ENCODE measurements around the gene SH3YL1.

SH3YL1 gene

GRCh38 chr2:295090-295489 is 31.3 kb upstream of the SH3YL1 start:
- TF ChIP-seq ZFX (IDR thresholded peaks at IDR 0.05; ENCODE audit: borderline replicate concordance): no peak
- no peak for TF ChIP-seq CTCF (IDR thresholded peaks at IDR 0.05)
- no peak overlapping the region for H3K27ac ChIP-seq

- H3K27ac ChIP-seq: no peak overlapping the region
- TF ChIP-seq CTCF (IDR thresholded peaks at IDR 0.05) (peak; percentile 86), ZFX (IDR thresholded peaks at IDR 0.05; ENCODE audit: borderline replicate concordance) (no peak)
Observed at GRCh38 chr2:290090-290722, 26.4 kb upstream of the SH3YL1 start.

- no peak overlapping the region for H3K27ac ChIP-seq
- no peak for TF ChIP-seq ZFX (IDR thresholded peaks at IDR 0.05; ENCODE audit: borderline replicate concordance)
- no peak for TF ChIP-seq CTCF (IDR thresholded peaks at IDR 0.05)
Observed at GRCh38 chr2:289362-290089, 25.7 kb upstream of the SH3YL1 start.

- H3K27ac ChIP-seq: no peak overlapping the region
- no peak for TF ChIP-seq ZFX (IDR thresholded peaks at IDR 0.05; ENCODE audit: borderline replicate concordance)
- TF ChIP-seq CTCF (IDR thresholded peaks at IDR 0.05): no peak
Observed at GRCh38 chr2:288758-289361, 25.0 kb upstream of the SH3YL1 start.

- no peak within 1 kb of the TSS for H3K27ac ChIP-seq
- TF ChIP-seq CTCF (IDR thresholded peaks at IDR 0.05) (no peak), ZFX (IDR thresholded peaks at IDR 0.05; ENCODE audit: borderline replicate concordance) (no peak)
Observed at GRCh38 chr2:287911-288757, 24.3 kb upstream of the SH3YL1 start, which contains the start of gene ALKAL2. ALKAL2 (minus strand) TSS chr2:288091; CDS start chr2:287835, 256 bp downstream.

- TF ChIP-seq ZFX (IDR thresholded peaks at IDR 0.05; ENCODE audit: borderline replicate concordance) (no peak), CTCF (IDR thresholded peaks at IDR 0.05) (no peak)
- no peak overlapping the region for H3K27ac ChIP-seq
Observed at GRCh38 chr2:287471-287885, 23.6 kb upstream of the SH3YL1 start.

All from 22Rv1 (cell line).